Activated gamma-delta T cell treated with Interleukin-2 at 50 U/mL for 16 hours (primary cell): Measurements from ENCODE around the gene TRMT2A.
A peak's percentile ranks its signal among the peaks of the same experiment; 100 is the strongest.

Experiments used
- DNase-seq: peaks from one replicate; pipeline ENCODE4 v3.0.0-alpha.2; 2020

Gene TRMT2A

GRCh38 chr22:20099099-20099711 is 17.8 kb downstream of the TRMT2A start:
- no peak for DNase-seq

- no peak for DNase-seq
Measured at GRCh38 chr22:20096574-20097420, 20.2 kb downstream of the TRMT2A start.

DNA sequence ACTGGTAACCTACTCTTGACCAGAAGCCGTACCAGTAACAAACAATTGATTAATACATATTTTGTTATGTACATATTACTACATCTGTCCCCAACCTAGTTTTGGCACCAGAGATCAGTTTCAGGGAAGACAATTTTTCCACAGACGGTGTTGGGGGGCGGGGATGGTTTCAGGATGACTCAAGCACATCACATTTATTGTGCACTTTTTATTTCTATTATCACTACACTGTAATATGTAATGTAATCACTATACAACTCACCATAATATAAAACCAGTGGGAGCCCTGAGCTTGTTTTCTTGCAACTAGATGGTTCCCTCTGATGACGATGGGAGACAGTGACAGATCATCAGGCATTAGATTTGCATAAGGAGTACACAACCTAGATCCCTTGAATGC is 21.5 kb downstream of the TRMT2A start:
- no peak for DNase-seq

DNA sequence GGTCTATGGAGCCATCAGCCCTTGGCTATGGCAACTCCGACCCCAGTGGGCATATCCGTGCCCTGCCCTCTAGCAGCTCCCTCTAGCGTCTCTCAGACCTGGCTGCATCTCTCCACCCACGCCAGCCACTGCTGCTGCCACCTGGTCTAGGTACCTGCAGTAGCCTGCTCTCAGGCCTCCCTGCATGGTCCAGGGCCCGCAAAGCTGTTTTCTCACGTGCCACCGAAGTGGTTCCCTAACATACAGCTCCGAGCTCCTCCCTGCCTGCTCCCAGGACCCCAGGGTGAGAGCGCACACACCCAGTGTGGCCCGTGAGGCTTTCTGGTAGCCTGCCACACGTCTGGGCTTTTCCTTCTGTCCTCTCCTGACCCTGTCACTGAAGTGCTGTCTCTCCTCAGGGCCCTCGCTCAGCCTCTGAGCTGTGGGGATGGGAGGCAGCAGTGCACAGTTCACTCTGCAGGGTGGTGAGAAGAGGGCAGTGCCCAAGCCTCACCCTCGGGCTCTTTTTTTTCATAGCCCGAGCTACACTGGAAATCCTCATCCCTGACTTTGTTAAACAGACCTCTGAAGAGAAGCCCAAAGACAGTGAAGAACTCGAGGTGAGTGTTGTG is 22.7 kb downstream of the TRMT2A start:
- DNase-seq: no peak

DNA sequence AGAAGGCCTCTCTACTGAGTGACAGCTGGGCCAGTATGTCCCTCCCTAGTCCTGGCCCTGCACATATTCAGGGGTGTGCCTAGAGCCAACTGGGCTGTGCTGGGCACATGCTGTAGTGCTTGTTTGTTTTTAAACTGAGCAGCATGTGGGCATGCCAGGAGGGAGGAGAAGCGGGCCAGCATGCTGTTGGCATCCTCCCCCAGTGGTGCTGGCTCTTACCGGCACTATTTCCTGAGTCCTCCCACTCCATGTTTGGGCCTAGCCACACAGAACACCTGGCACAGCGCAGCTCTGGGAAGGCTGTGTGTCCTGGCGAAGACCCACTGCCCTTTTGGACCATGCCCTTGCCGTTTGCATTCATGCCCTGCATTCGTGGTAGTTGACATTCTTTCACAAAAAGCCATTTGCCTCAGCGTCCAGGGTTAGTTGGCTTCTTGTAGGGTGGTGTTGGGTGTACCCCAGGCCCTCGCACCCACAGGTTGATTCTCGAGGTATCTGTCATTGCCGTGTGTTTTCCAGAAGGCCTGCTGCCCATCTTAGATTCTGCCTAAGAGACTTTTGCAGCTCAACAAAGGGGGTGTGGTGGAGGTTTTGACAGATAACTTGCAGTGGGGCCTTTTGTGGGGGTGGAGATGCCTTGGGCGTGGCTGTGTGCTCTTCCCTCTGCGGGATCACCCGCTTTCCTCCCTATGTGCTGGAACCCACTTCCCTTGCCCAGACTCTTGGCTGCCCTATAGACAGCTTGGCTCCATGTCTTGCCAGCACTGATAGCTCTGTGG is 23.4 kb downstream of the TRMT2A start:
- no peak for DNase-seq

- no peak for DNase-seq
Measured at GRCh38 chr22:20092477-20092854, 24.6 kb downstream of the TRMT2A start.

DNA sequence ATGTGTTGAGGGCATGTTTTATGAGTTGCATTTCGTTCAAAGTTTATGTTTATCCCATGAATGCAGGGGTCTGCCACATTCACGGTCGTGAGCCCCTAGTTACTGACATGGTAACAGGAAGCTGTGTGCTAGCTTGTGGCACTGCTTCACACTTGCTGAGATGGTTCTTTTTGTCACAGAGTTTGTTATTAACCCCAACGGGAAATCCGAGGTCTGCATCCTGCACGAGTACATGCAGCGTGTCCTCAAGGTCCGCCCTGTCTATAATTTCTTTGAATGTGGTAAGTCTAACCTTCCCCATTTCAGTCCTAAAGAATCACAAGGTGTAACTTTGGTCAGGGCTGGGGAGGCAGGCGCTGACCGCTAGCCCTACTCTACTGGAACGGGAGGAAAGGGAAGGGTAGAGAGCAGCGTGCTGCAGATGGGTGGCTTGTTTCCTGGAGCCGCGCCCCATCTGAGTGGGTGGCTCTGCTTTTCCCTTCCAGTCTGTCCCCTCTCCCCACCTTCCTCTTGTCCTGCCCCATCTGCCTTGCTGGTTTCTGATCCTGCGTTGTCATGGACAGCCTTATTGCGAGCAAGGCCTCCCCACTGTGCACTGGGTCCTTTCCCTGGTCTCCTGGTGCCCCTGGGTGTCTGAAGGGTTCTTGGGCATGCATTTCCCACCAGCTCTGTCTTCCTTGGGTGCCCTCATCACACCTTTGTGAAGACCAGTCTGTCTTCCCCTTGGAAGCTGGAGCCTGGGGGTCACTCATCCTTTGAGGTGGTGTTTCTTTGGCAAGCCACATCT is 25.1 kb downstream of the TRMT2A start:
- DNase-seq: no peak

DNA sequence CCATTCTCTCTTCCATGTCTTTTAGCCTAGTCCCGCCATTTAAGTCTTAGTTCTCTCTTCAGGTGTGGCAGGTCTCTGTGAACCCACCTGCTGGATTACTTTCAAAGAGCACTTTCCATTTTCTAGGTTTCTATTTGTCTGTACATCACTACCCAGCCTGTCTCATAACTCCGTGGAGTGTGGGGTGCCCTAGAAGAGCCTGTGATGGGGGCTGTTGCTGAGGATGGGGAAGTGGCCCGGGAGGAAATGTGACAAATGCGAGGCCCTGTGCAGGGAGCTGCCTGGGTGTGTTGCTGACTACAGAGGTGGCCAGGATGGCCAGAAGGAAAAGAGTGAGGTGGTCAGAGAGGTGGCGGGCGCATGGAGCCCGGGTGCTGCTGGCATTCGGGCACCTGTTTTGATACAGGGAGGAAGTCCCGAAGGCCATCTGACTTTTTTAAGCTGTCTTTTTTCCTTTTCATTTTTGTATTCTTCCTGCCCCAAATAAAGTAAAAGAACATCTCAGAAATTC is 26.2 kb downstream of the TRMT2A start:
- no peak for DNase-seq

- DNase-seq: no peak
Measured at GRCh38 chr22:20089977-20090729, 26.9 kb downstream of the TRMT2A start.

GRCh38 chr22:20089226-20089976 is 27.6 kb downstream of the TRMT2A start:
- DNase-seq: no peak

DNA sequence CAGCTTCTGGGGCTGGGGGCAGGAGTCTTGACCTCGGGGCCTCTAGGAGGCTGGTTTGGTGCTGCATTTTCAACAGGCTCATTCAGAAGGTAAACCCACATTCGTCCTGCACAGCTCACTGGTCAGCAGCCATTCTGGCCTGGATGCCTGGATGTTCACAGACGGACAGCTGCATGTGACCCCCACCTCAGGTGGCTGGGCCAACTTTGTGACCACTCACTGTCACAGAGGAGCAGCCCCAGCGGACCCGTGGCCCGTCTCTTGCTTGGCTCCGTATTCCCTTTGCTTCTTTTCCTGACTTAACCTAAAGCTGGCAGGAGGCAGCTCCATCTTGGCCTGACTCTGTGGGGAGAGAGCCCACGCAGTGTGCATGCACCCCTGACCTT is 28.8 kb downstream of the TRMT2A start:
- DNase-seq: no peak

DNA sequence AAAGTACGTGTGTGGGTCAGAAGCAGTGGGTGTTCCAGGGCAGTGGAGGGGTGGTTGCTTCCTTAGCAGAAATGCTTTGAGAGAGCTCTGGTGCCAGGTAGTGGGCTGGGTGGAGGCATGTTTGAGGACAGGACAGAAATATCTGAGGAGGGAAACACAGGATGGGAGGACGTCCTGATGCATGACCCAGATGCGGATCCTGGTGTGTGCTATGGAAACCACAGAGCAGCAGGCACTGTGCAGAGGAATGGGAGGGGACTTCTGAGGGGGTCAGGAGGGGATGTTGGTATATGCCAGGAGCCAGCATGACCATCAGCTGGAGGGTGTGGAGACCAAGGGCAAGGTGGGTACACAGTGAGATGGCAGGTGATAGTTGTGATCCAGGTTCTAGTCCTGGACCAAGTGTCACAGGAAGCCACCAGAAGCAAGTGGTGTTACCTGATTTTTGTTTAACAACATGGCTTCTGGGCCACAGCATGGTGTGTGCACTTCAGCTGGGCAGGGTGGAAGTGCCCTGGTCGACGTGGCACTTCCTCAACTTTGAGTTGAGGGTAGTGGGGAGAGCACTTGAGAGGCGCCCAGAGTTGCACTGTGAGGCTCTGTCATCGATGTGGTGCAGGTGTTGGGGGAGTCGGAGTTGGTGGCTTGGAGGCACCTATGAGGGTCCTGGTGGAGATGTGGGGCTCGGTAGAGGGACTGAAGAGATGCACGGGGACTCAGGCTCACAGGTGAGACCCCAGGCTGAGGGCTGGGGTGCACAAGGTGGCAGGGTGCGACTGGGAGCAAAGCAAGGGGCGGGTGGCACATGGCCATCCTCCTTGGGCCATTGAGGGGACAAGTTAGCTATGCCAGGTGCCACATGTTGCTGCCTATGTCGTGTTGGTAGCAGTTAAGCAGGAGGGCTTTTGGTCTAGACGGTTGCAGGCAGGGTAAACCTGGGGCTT is 29.4 kb downstream of the TRMT2A start:
- peak; percentile 30 for DNase-seq

- no peak for DNase-seq
Measured at GRCh38 chr22:20086763-20087162, 30.3 kb downstream of the TRMT2A start.

DNA sequence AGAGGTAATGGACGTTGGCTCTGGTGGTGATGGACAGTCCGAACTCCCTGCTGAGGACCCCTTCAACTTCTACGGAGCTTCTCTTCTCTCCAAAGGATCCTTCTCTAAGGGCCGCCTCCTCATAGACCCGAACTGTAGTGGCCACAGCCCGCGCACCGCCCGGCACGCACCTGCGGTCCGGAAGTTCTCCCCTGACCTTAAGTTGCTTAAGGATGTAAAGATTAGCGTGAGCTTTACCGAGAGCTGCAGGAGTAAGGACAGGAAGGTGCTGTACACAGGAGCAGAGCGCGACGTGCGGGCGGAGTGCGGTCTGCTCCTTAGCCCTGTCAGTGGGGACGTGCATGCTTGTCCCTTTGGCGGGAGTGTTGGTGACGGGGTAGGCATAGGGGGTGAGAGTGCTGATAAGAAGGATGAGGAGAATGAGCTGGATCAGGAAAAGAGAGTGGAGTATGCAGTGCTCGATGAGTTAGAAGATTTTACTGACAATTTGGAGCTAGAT is 30.9 kb downstream of the TRMT2A start:
- DNase-seq: no peak

DNA sequence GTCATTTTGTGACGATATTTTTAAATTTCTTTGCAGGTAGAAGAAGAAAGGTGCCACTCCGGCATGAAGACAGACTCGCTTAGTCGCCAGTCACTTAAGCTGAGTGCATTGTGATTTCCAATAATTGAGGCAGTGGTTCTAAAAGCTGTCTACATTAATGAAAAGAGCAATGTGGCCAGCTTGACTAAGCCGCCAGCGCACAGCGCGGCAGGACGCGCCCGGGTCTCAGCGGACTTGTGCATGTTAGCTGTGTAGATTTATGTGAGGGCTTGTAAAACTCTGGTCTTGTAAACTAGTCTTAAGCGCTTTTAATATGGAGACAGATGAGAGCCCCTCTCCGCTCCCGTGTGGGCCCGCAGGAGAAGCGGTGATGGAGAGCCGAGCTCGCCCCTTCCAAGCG is 31.4 kb downstream of the TRMT2A start:
- DNase-seq: no peak

GRCh38 chr22:20084547-20085413 is 32.2 kb downstream of the TRMT2A start:
- no peak for DNase-seq

- no peak for DNase-seq
Measured at GRCh38 chr22:20083891-20084546, 33.0 kb downstream of the TRMT2A start.
